COR-L47 (cell line): ENCODE measurements around the gene SH3TC1.

ENCODE experiments used
- DNase-seq: peaks from one replicate; lab custom pipeline; 2025; lab: John Stamatoyannopoulos, UW

The SH3TC1 gene

GRCh38 chr4:8163436-8164193 is 35.5 kb upstream of the SH3TC1 start:
- DNase-seq: no peak

- no peak for DNase-seq
Measured at GRCh38 chr4:8164194-8164565, 34.9 kb upstream of the SH3TC1 start.

- no peak for DNase-seq
Measured at GRCh38 chr4:8164687-8165086, 34.4 kb upstream of the SH3TC1 start.

- no peak for DNase-seq
Measured at GRCh38 chr4:8165374-8165896, 33.7 kb upstream of the SH3TC1 start.

- DNase-seq: no peak
Measured at GRCh38 chr4:8167291-8167690, 31.8 kb upstream of the SH3TC1 start.

- no peak for DNase-seq
Measured at GRCh38 chr4:8167815-8168214, 31.3 kb upstream of the SH3TC1 start.

- DNase-seq: no peak
Measured at GRCh38 chr4:8168232-8168631, 30.9 kb upstream of the SH3TC1 start.

- DNase-seq: no peak
Measured at GRCh38 chr4:8168832-8169598, 30.1 kb upstream of the SH3TC1 start.

- DNase-seq: no peak
Measured at GRCh38 chr4:8169763-8170162, 29.3 kb upstream of the SH3TC1 start.

GRCh38 chr4:8170341-8170740 is 28.7 kb upstream of the SH3TC1 start:
- no peak for DNase-seq

- no peak for DNase-seq
Measured at GRCh38 chr4:8171266-8171665, 27.8 kb upstream of the SH3TC1 start.

- DNase-seq: no peak
Measured at GRCh38 chr4:8171984-8172924, 26.8 kb upstream of the SH3TC1 start.

GRCh38 chr4:8173492-8174242 is 25.4 kb upstream of the SH3TC1 start:
- no peak for DNase-seq

GRCh38 chr4:8174970-8175369 is 24.1 kb upstream of the SH3TC1 start:
- no peak for DNase-seq

GRCh38 chr4:8175686-8176085 is 23.4 kb upstream of the SH3TC1 start:
- DNase-seq: no peak

GRCh38 chr4:8176547-8177399 is 22.3 kb upstream of the SH3TC1 start:
- DNase-seq: peak; percentile 43

GRCh38 chr4:8177552-8177951 is 21.5 kb upstream of the SH3TC1 start:
- DNase-seq: no peak

GRCh38 chr4:8177956-8178355 is 21.1 kb upstream of the SH3TC1 start:
- DNase-seq: no peak

- DNase-seq: no peak
Measured at GRCh38 chr4:8179074-8179473, 20.0 kb upstream of the SH3TC1 start.

GRCh38 chr4:8179771-8180170 is 19.3 kb upstream of the SH3TC1 start:
- no peak for DNase-seq
